Measurements from ENCODE around the gene SPRED2. TPM values are rescaled to one million over a fixed set of nuclear protein-coding genes. Genes with fewer than 3 reads are reported as not detected.

SPRED2 gene
- total RNA-seq, 2 donors from 2014 or later: 21.9 to 22.3 TPM

DNA sequence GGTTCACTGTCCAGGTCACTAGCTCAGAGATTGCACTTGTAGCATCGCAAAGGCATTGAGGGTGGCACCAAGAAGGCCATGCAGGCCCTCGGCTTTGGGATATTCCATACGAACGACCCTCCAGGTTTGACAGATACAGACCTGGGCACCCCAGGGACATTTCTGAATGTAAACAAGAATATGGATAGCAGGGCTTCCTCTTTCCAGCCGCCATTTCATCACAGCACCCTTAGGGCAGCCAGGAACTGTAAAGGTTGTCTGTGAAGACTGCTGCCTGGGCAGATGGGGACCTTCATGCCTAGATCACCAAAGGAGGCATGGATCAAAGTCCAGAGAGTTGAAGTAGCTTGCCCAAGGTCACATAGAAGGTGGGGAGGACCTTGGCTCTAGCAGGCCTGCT is 134.3 kb downstream of the SPRED2 start:
- H3K27ac ChIP-seq: no peak overlapping the region
- no peaks in the 10 kb centered on the region for H3K36me3 ChIP-seq
- ATAC-seq (ENCODE audit: insufficient number of reproducible peaks, low FRiP score, low read depth) (no peak), DNase-seq (ENCODE audit: low spot score) (no peak)
- H3K27me3 ChIP-seq (replicated peaks; ENCODE audit: insufficient read depth): no peaks in the 10 kb centered on the region
- peaks cover 6 to 32% of the 10 kb centered on the region in 2 donors for H3K4me1 ChIP-seq (ENCODE audit: control insufficient read depth in 1 of 2, low read depth in 2 of 2)
- TF ChIP-seq, protein P1, sequence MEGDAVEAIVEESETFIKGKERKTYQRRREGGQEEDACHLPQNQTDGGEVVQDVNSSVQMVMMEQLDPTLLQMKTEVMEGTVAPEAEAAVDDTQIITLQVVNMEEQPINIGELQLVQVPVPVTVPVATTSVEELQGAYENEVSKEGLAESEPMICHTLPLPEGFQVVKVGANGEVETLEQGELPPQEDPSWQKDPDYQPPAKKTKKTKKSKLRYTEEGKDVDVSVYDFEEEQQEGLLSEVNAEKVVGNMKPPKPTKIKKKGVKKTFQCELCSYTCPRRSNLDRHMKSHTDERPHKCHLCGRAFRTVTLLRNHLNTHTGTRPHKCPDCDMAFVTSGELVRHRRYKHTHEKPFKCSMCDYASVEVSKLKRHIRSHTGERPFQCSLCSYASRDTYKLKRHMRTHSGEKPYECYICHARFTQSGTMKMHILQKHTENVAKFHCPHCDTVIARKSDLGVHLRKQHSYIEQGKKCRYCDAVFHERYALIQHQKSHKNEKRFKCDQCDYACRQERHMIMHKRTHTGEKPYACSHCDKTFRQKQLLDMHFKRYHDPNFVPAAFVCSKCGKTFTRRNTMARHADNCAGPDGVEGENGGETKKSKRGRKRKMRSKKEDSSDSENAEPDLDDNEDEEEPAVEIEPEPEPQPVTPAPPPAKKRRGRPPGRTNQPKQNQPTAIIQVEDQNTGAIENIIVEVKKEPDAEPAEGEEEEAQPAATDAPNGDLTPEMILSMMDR (IDR thresholded peaks at IDR 0.05): no peak
- no peak overlapping the region for H3K4me3 ChIP-seq
- H3K9me3 ChIP-seq: no peaks in the 10 kb centered on the region

DNA sequence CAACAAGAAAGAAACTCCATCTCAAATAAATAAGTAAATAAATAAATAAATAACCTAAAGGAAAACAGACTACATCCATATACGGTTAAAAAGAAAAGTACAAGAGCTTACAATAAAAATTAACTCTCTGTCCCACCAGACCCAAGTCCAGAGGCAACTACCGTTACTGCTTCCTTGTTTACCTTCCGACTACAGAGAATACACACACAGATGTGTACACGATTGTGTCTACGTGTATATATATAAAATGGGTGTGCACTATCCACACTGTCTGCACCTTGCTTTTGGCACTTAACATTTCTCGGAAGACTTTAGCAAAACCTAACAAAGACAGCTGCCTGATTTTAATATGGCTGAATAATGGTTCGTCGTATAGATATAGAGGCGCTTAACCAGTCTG is 134.9 kb downstream of the SPRED2 start:
- Histone ChIP-seq H3K9me3 (no peaks in the 10 kb centered on the region), H3K4me1 (ENCODE audit: control insufficient read depth in 1 of 2, low read depth in 2 of 2) (peaks cover 6 to 32% of the 10 kb centered on the region in 2 donors), H3K4me3 (no peak overlapping the region), H3K27me3 (replicated peaks; ENCODE audit: insufficient read depth) (no peaks in the 10 kb centered on the region), H3K27ac (no peak overlapping the region), H3K36me3 (no peaks in the 10 kb centered on the region)
- no peak for ATAC-seq (ENCODE audit: insufficient number of reproducible peaks, low FRiP score, low read depth)
- no peak for DNase-seq (ENCODE audit: low spot score)
- TF ChIP-seq, protein P1 (IDR thresholded peaks at IDR 0.05): no peak

DNA sequence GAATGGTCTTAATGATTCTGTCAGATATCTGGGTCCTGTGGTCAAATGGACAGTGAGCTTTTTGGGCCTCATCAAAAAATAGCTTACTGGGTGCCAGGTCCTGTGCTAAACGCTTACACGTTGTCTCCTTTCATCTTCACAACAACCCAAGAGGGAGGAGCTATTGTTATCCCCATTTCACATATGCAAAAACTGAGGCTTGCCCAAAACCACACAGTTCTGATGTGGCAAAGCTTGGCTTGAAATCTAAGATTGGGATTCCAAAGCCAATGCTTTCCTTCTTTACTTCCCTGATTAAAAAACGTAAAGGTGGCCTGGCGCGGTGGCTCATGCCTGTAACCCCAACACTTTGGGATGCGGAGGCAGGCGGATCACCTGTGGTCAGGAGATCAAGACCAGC is 135.4 kb downstream of the SPRED2 start:
- no peak overlapping the region for H3K27ac ChIP-seq
- H3K27me3 ChIP-seq (replicated peaks; ENCODE audit: insufficient read depth): no peaks in the 10 kb centered on the region
- H3K4me3 ChIP-seq: no peak overlapping the region
- no peaks in the 10 kb centered on the region for H3K9me3 ChIP-seq
- H3K4me1 ChIP-seq (ENCODE audit: control insufficient read depth in 1 of 2, low read depth in 2 of 2): peaks cover 6 to 27% of the 10 kb centered on the region in 2 donors
- H3K36me3 ChIP-seq: no peaks in the 10 kb centered on the region
- no peak for ATAC-seq (ENCODE audit: insufficient number of reproducible peaks, low FRiP score, low read depth)
- TF ChIP-seq, protein P1 (IDR thresholded peaks at IDR 0.05): no peak
- DNase-seq (ENCODE audit: low spot score): no peak

DNA sequence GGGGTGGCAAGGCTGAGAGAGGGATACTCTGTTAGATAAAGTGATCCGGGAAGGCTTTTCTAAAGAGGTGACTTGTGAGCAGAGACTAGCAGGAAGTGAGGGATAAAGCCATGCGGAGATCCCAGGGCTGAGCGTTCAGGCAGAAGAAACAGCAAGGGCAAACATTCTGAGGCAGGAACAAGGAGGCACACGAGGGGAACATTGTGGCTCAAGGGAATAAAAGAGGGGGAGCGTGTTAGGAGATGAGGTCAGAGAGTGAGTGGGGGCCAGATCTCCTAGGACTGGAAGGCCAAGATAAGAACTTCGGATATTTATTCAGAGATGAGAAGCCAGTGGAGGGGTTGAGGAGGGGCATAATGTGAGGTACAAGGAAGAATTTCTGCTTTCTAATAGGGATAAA is 137.7 kb downstream of the SPRED2 start:
- no peaks in the 10 kb centered on the region for H3K36me3 ChIP-seq
- ATAC-seq (ENCODE audit: insufficient number of reproducible peaks, low FRiP score, low read depth) (no peak), DNase-seq (ENCODE audit: low spot score) (no peak)
- H3K4me3 ChIP-seq: no peak overlapping the region
- TF ChIP-seq, protein P1 (IDR thresholded peaks at IDR 0.05): no peak
- no peak overlapping the region for H3K27ac ChIP-seq
- H3K27me3 ChIP-seq (replicated peaks; ENCODE audit: insufficient read depth): no peaks in the 10 kb centered on the region
- H3K9me3 ChIP-seq: no peaks in the 10 kb centered on the region
- peaks cover 0 to 5% of the 10 kb centered on the region in 2 donors for H3K4me1 ChIP-seq (ENCODE audit: control insufficient read depth in 1 of 2, low read depth in 2 of 2)

DNA sequence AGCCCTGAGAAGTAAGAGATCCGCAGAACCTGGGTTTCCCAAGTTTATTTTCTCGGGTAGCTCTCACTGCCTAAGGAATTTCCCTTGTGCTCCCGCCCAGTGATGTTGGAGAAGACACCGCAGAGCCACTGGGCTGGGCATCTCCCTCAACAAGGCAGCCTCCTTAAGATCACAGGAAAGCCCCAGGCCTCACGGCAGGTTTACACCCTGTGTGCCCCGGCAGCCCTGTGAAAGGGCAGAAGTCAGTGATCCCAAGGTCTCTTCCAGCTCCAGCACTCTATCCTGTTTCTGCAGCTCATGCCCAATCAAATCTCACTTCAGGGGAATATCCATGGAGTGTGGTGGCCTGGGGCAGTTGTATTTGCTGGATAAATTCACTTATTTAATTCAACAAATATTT is 138.3 kb downstream of the SPRED2 start:
- ATAC-seq (ENCODE audit: insufficient number of reproducible peaks, low FRiP score, low read depth) (no peak), DNase-seq (ENCODE audit: low spot score) (no peak)
- no peaks in the 10 kb centered on the region for H3K9me3 ChIP-seq
- H3K4me1 ChIP-seq (ENCODE audit: control insufficient read depth in 1 of 2, low read depth in 2 of 2): no peaks in the 10 kb centered on the region
- no peak overlapping the region for H3K4me3 ChIP-seq
- H3K36me3 ChIP-seq: no peaks in the 10 kb centered on the region
- H3K27ac ChIP-seq: no peak overlapping the region
- TF ChIP-seq, protein P1 (IDR thresholded peaks at IDR 0.05): no peak
- no peaks in the 10 kb centered on the region for H3K27me3 ChIP-seq (replicated peaks; ENCODE audit: insufficient read depth)
